Stimulated activated CD8-positive, alpha-beta memory T cell treated with anti-CD3 and anti-CD28 coated beads, Interleukin-4, amount 100 ng/mL, for 4 hours (primary cell): ENCODE data around the gene EGFL7.

Experiments
- DNase-seq, 2 donors: peaks; one replicate each; pipeline ENCODE4 v3.0.0-alpha.2; 2020; ENCODE audit warnings: low read depth in 2 of 2, low spot score in 1 of 2

The EGFL7 gene

GRCh38 chr9:136643596-136644342 is 18.9 kb upstream of the EGFL7 start:
- DNase-seq, result no peak

- DNase-seq, result peak in 1 of 2 donors; percentile 43
These were observed 18.4 kb upstream of the EGFL7 start for GRCh38 chr9:136644343-136644592.

GRCh38 chr9:136644593-136645351 is 17.9 kb upstream of the EGFL7 start:
- DNase-seq, result peak in 1 of 2 donors; percentile 43

- DNase-seq, result no peak
These were observed 17.3 kb upstream of the EGFL7 start for GRCh38 chr9:136645352-136645902.

- DNase-seq, result no peak
These were observed 16.6 kb upstream of the EGFL7 start for GRCh38 chr9:136645903-136646754.

- DNase-seq, result no peak
These were observed 15.6 kb upstream of the EGFL7 start for GRCh38 chr9:136646827-136647711.

GRCh38 chr9:136648751-136649150 is 14.0 kb upstream of the EGFL7 start:
- DNase-seq, result no peak

- no peak for DNase-seq
These were observed 12.7 kb upstream of the EGFL7 start for GRCh38 chr9:136650021-136650420.

- DNase-seq, result no peak
These were observed 12.1 kb upstream of the EGFL7 start for GRCh38 chr9:136650648-136651047.

- DNase-seq, result no peak
These were observed 10.9 kb upstream of the EGFL7 start for GRCh38 chr9:136651860-136652259.

GRCh38 chr9:136653323-136654079 is 9.2 kb upstream of the EGFL7 start:
- DNase-seq, result no peak

GRCh38 chr9:136654820-136655535 is 7.7 kb upstream of the EGFL7 start:
- DNase-seq, result no peak

GRCh38 chr9:136655536-136656182 is 7.1 kb upstream of the EGFL7 start:
- DNase-seq, result no peak

- no peak for DNase-seq
These were observed 6.5 kb upstream of the EGFL7 start for GRCh38 chr9:136656183-136656738.

GRCh38 chr9:136656795-136657611 is 5.7 kb upstream of the EGFL7 start:
- DNase-seq, result no peak

GRCh38 chr9:136657974-136658848 is 4.5 kb upstream of the EGFL7 start:
- no peak for DNase-seq
